GM12801 (cell line): ENCODE measurements around the gene PGA3.
"Not testable (repeated sequence)": the region's sequence is repeated elsewhere in the genome, so short reads cannot be mapped to it uniquely, and the experiment has no call there.

Experiments used
- CTCF ChIP-seq: IDR thresholded peaks from one replicate; pipeline ENCODE4 v1.5.1; 2011; ENCODE audit warnings: control low read depth; ENCODE audit not compliant: insufficient read length; ENCODE audit errors: extremely low read depth

The PGA3 gene

GRCh38 chr11:61222047-61222446, 18.7 kb downstream of the PGA3 start, which contains the start of gene PGA4:
Gene PGA4, plus strand, starts transcription at chr11:61222347. Its CDS starts 54 bp downstream, at chr11:61222401.
- not testable (repeated sequence) for TF ChIP-seq CTCF

GRCh38 chr11:61240875-61241274, 37.6 kb downstream of the PGA3 start, which contains the start of gene PGA5:
Gene PGA5, plus strand, starts transcription at chr11:61241175. Its CDS starts 52 bp downstream, at chr11:61241227.
- not testable (repeated sequence) for TF ChIP-seq CTCF

- TF ChIP-seq CTCF: no peak
These were observed 51.2 kb downstream of the PGA3 start for GRCh38 chr11:61254403-61255025.

- no peak for TF ChIP-seq CTCF
These were observed 53.6 kb downstream of the PGA3 start for GRCh38 chr11:61256710-61257482.

GRCh38 chr11:61258546-61258945, 55.2 kb downstream of the PGA3 start:
- no peak for TF ChIP-seq CTCF

GRCh38 chr11:61259363-61259762, 56.0 kb downstream of the PGA3 start:
- no peak for TF ChIP-seq CTCF
